H1 (cell line): ENCODE data around the gene ASCC3. TPM values are rescaled to one million over a fixed set of nuclear protein-coding genes. Genes with fewer than 3 reads are reported as not detected.

Source experiments
- CTCF ChIA-PET: fragments of 300-600 bp; sonication (Branson Sonifier 250); formaldehyde crosslinking; loops from one replicate; lab custom pipeline; 2021; ENCODE audit not compliant: partially characterized antibody; lab: Charles Lee
- POLR2A ChIA-PET: fragments of 300-600 bp; sonication (Branson Sonifier 250); formaldehyde crosslinking; loops from one replicate; lab custom pipeline; 2021; ENCODE audit warnings: inconsistent platforms; ENCODE audit not compliant: partially characterized antibody; lab: Charles Lee
- DNase-seq, 2 experiments: peaks; one replicate each; pipeline versions ENCODE4 v3.0.0 to v3.0.0-alpha.2; 2010 to 2022; ENCODE audit warnings: low spot score in 2 of 2, low read depth in 1 of 2, mixed read lengths in 1 of 2
- FAIRE-seq: peaks from 2 replicates; lab custom pipeline; 2011; peaks lifted over from hg19 to GRCh38; lab: Jason Lieb, UNC
- H2AFZ ChIP-seq: 2 replicates; pipeline ENCODE4 v1.8.1; 2012; ENCODE audit warnings: low read length, inconsistent platforms
- H2AK5ac ChIP-seq: 2 replicates; pipeline ENCODE4 v1.6.1; 2013; ENCODE audit warnings: low read depth, low read length
- H2BK120ac ChIP-seq: replicated peaks from 2 replicates; pipeline ENCODE3; 2013; ENCODE audit warnings: low read depth, low read length, inconsistent platforms
- H2BK12ac ChIP-seq: 2 replicates; pipeline ENCODE4 v1.6.1; 2013; ENCODE audit warnings: low read depth, low read length
- H2BK15ac ChIP-seq: 2 replicates; pipeline ENCODE4 v1.6.1; 2013; ENCODE audit warnings: low read length
- H2BK20ac ChIP-seq: 2 replicates; pipeline ENCODE4 v1.6.1; 2013; ENCODE audit warnings: low read length
- H2BK5ac ChIP-seq: 2 replicates; pipeline ENCODE4 v1.6.1; 2013; ENCODE audit warnings: low read depth, low read length
- H3K14ac ChIP-seq: 2 replicates; pipeline ENCODE4 v1.6.1; 2013; ENCODE audit warnings: inconsistent platforms; ENCODE audit not compliant: insufficient read length
- H3K18ac ChIP-seq: 2 replicates; pipeline ENCODE4 v1.6.1; 2013; ENCODE audit warnings: low read length; ENCODE audit errors: extremely low read depth
- H3K23ac ChIP-seq: 2 replicates; pipeline ENCODE4 v1.6.1; 2013; ENCODE audit warnings: inconsistent platforms; ENCODE audit not compliant: insufficient read length
- H3K23me2 ChIP-seq: 2 replicates; pipeline ENCODE4 v1.6.1; 2013; ENCODE audit warnings: low read depth, low read length
- H3K27ac ChIP-seq: 2 replicates; pipeline ENCODE4 v1.6.1; 2011; ENCODE audit warnings: low read depth, low read length, inconsistent platforms
- H3K27me3 ChIP-seq, 4 experiments: replicated peaks in 1 of 4; 1 replicate in 1 of 4; 2 replicates in 3 of 4; pipeline versions ENCODE4 v1.6.1 to v1.8.1; 2011 to 2013; ENCODE audit warnings: low read length in 3 of 4, mild to moderate bottlenecking in 3 of 4, inconsistent platforms in 2 of 4, mixed read lengths in 2 of 4, moderate library complexity in 1 of 4; ENCODE audit not compliant: control insufficient read depth in 3 of 4, insufficient read depth in 3 of 4; ENCODE audit errors: extremely low read depth in 1 of 4
- H3K36me3 ChIP-seq, 4 experiments: 2 replicates each; pipeline versions ENCODE4 v1.6.1 to v1.8.1; 2011 to 2013; ENCODE audit warnings: mild to moderate bottlenecking in 4 of 4, low read length in 3 of 4, moderate library complexity in 2 of 4, control low read depth in 1 of 4, inconsistent platforms in 1 of 4; ENCODE audit not compliant: insufficient read depth in 4 of 4, control insufficient read depth in 2 of 4
- H3K4ac ChIP-seq: replicated peaks from 2 replicates; pipeline ENCODE3; 2013; ENCODE audit warnings: low read length, low read depth, mixed read lengths, inconsistent platforms; ENCODE audit not compliant: insufficient read length
- H3K4me1 ChIP-seq, 4 experiments: replicated peaks in 1 of 4; 1 replicate in 1 of 4; 2 replicates in 3 of 4; pipeline versions ENCODE4 v1.6.1 to v1.8.1; 2011 to 2013; ENCODE audit warnings: low read length in 3 of 4, inconsistent platforms in 2 of 4, mixed read lengths in 1 of 4; ENCODE audit not compliant: insufficient read depth in 4 of 4, control insufficient read depth in 3 of 4
- H3K4me2 ChIP-seq, 2 experiments: 2 replicates each; pipeline versions ENCODE4 v1.6.1 to v1.8.1; 2011 to 2013; ENCODE audit warnings: low read depth in 2 of 2, low read length in 2 of 2, control low read depth in 1 of 2, inconsistent platforms in 1 of 2, mild to moderate bottlenecking in 1 of 2; ENCODE audit not compliant: insufficient read depth in 1 of 2
- H3K4me3 ChIP-seq, 4 experiments: fragments of 200-600, 300-600 bp in 1 of 4; sonication (generic), shearing (Covaris generic), sonication (Bioruptor Twin) in 1 of 4; 2 replicates each; pipeline versions ENCODE4 v1.5.1 to v1.8.1; 2011 to 2016; ENCODE audit warnings: low read length in 4 of 4, low read depth in 3 of 4, control low read depth in 2 of 4, inconsistent platforms in 2 of 4, mild to moderate bottlenecking in 2 of 4, mixed read lengths in 1 of 4, moderate library complexity in 1 of 4; ENCODE audit not compliant: insufficient read depth in 2 of 4; ENCODE audit errors: extremely low read depth in 1 of 4
- H3K56ac ChIP-seq: replicated peaks from 2 replicates; pipeline ENCODE3; 2013; ENCODE audit warnings: low read depth, mild to moderate bottlenecking, mixed read lengths, low read length, inconsistent platforms; ENCODE audit not compliant: insufficient read length
- H3K79me1 ChIP-seq: 2 replicates; pipeline ENCODE4 v1.6.1; 2013; ENCODE audit warnings: low read depth, low read length, control low read depth
- H3K79me2 ChIP-seq, 2 experiments: 2 replicates each; pipeline versions ENCODE4 v1.6.1 to v1.8.1; 2012 to 2013; ENCODE audit warnings: low read length in 2 of 2, mild to moderate bottlenecking in 2 of 2, inconsistent platforms in 1 of 2; ENCODE audit not compliant: insufficient read depth in 2 of 2, control insufficient read depth in 1 of 2
- H3K9ac ChIP-seq, 4 experiments: replicated peaks in 1 of 4; 1 replicate in 1 of 4; 2 replicates in 3 of 4; pipeline versions ENCODE4 v1.6.1 to v1.8.1; 2011 to 2013; ENCODE audit warnings: low read depth in 3 of 4, low read length in 3 of 4, control low read depth in 2 of 4, mild to moderate bottlenecking in 2 of 4, moderate library complexity in 2 of 4, inconsistent platforms in 1 of 4; ENCODE audit errors: extremely low read depth in 1 of 4
- H3K9me3 ChIP-seq, 2 experiments: 2 replicates each; pipeline versions ENCODE4 v1.6.1 to v1.8.1; 2012 to 2013; ENCODE audit warnings: mild to moderate bottlenecking in 2 of 2, moderate library complexity in 2 of 2, control low read depth in 1 of 2, inconsistent platforms in 1 of 2, low read depth in 1 of 2, low read length in 1 of 2, mixed read lengths in 1 of 2; ENCODE audit not compliant: insufficient read depth in 2 of 2
- H4K20me1 ChIP-seq, 2 experiments: replicated peaks in 1 of 2; 2 replicates each; pipeline versions ENCODE3 to v1.8.1; 2011 to 2013; ENCODE audit warnings: inconsistent platforms in 2 of 2, low read length in 2 of 2, mild to moderate bottlenecking in 1 of 2; ENCODE audit not compliant: insufficient read depth in 2 of 2, control insufficient read depth in 1 of 2
- H4K5ac ChIP-seq: 2 replicates; pipeline ENCODE4 v1.6.1; 2013; ENCODE audit warnings: low read length, low read depth, mixed read lengths, inconsistent platforms; ENCODE audit not compliant: insufficient read length
- H4K8ac ChIP-seq: 2 replicates; pipeline ENCODE4 v1.8.0; 2013; ENCODE audit warnings: mild to moderate bottlenecking, moderate library complexity, low read length, inconsistent platforms; ENCODE audit not compliant: insufficient read depth; ENCODE audit errors: extremely low read depth
- H4K91ac ChIP-seq: replicated peaks from 2 replicates; pipeline ENCODE3; 2013; ENCODE audit warnings: low read length, mixed read lengths, inconsistent platforms; ENCODE audit not compliant: insufficient read length
- CTCF ChIP-seq, 3 experiments: IDR thresholded peaks; 1 replicate in 2 of 3; 2 replicates in 1 of 3; pipeline versions ENCODE4 v1.5.1 to v1.6.1; 2011; ENCODE audit warnings: low read length in 3 of 3, mild to moderate bottlenecking in 3 of 3, inconsistent platforms in 2 of 3, low read depth in 1 of 3, moderate library complexity in 1 of 3; ENCODE audit not compliant: insufficient read depth in 1 of 3; ENCODE audit errors: control extremely low read depth in 1 of 3
- JUN ChIP-seq: IDR thresholded peaks from 2 replicates; pipeline ENCODE4 v1.6.1; 2011; ENCODE audit warnings: low read depth, mild to moderate bottlenecking, improper control_type of control experiment, low read length
- MAX ChIP-seq: IDR thresholded peaks from 2 replicates; pipeline ENCODE4 v1.6.1; 2012; ENCODE audit warnings: inconsistent platforms
- NRF1 ChIP-seq: IDR thresholded peaks from 2 replicates; pipeline ENCODE4 v1.6.1; 2011; ENCODE audit warnings: mild to moderate bottlenecking, low read depth, low read length, improper control_type of control experiment
- PHF8 ChIP-seq: fragments of 200-600 bp; sonication (generic); conservative IDR thresholded peaks from 2 replicates; pipeline ENCODE4 v1.7.1; 2012; ENCODE audit warnings: low read depth, mild to moderate bottlenecking, inconsistent platforms, low read length, moderate library complexity
- POU5F1 ChIP-seq: IDR thresholded peaks from 2 replicates; pipeline ENCODE4 v1.6.1; 2011; ENCODE audit warnings: low read depth, mild to moderate bottlenecking, low read length, moderate library complexity
- SIN3A ChIP-seq, 2 experiments: IDR thresholded peaks in 1 of 2; conservative IDR thresholded peaks in 1 of 2; 2 replicates each; pipeline ENCODE4 v1.6.1; 2011 to 2012; ENCODE audit warnings: low read length in 2 of 2, improper control_type of control experiment in 1 of 2, low read depth in 1 of 2, mild to moderate bottlenecking in 1 of 2
- SIX5 ChIP-seq: IDR thresholded peaks from 2 replicates; pipeline ENCODE4 v1.6.1; 2011; ENCODE audit warnings: mild to moderate bottlenecking, low read depth, low read length
- SP2 ChIP-seq: IDR thresholded peaks from 2 replicates; pipeline ENCODE4 v1.6.1; 2012; ENCODE audit warnings: mild to moderate bottlenecking, low read length, inconsistent platforms
- USF2 ChIP-seq: IDR thresholded peaks from 2 replicates; pipeline ENCODE4 v1.6.1; 2011; ENCODE audit warnings: low read length, improper control_type of control experiment
- whole genome bisulfite sequencing, 2 experiments: shearing (Covaris generic) in 1 of 2; methylation state at CpG; one replicate each; pipeline versions ENCODE4 v1.1.6 to v1.1.7; 2013 to 2015; ENCODE audit warnings: low lambda C conversion rate in 2 of 2, mixed read lengths in 2 of 2, inconsistent platforms in 1 of 2, low coverage in 1 of 2, missing lambda C conversion rate in 1 of 2; ENCODE audit not compliant: insufficient replicate concordance in 2 of 2, insufficient coverage in 1 of 2, insufficient read length in 1 of 2; ENCODE audit errors: extremely low coverage in 1 of 2, missing lambda C conversion rate in 1 of 2; 5-methylcytosine and 5-hydroxymethylcytosine counted together
- polyA plus RNA-seq, 7 experiments: library from polyadenylated mRNA; depleted of rRNA in 3 of 7; stranded (reverse) in 5 of 7; unstranded in 2 of 7; fragments of >200 nt in 5 of 7; fragments of 200-250 nt in 2 of 7; gene quantifications; 1 replicate in 5 of 7; 2 replicates in 1 of 7; 4 replicates in 1 of 7; pipeline versions ENCODE4 v1.2.1 to v1.2.3, GENCODE V29; 2011 to 2013; ENCODE audit warnings: missing spikeins in 2 of 7, mixed read lengths in 2 of 7
- total RNA-seq: library from RNA; stranded (reverse); fragmentation: NEBNext Ultra II Directional; extraction: Animal tissue kit (Norgen Biotek cat#: 25700); gene quantifications from 2 replicates; pipeline ENCODE4 v1.2.1, GENCODE V29; 2021

ASCC3 gene
- total and polyA plus RNA-seq, 2 of the 8 experiments (the other 6 are each of a cell fraction or from before 2014, with no cell fraction given) = 37.5 to 77.8 TPM

- no peak for DNase-seq
- no peak for FAIRE-seq
- no peak for TF ChIP-seq MAX
- no peak for TF ChIP-seq USF2
- TF ChIP-seq SIN3A (conservative IDR thresholded peaks at IDR 0.05 in 1 of 2, IDR thresholded peaks at IDR 0.05 in 1 of 2; ENCODE audit: low read depth in 1 of 2, low read length in 2 of 2) = no peak
- no peak for TF ChIP-seq NRF1
- TF ChIP-seq JUN = no peak
- no peak for TF ChIP-seq SP2
- TF ChIP-seq POU5F1 = no peak
- TF ChIP-seq PHF8 = no peak
- no peak for TF ChIP-seq SIX5
- no peak for TF ChIP-seq CTCF (IDR thresholded peaks at IDR 0.05; ENCODE audit: control extremely low read depth in 1 of 3, insufficient read depth in 1 of 3, low read depth in 1 of 3, low read length in 3 of 3)
Observed at GRCh38 chr6:100472674-100473073, 408.5 kb downstream of the ASCC3 start.

More at GRCh38 chr6:100472674-100473073, 408.5 kb downstream of the ASCC3 start:
- Histone ChIP-seq H3K23ac (no peak overlapping the region), H2BK120ac (no peak overlapping the region), H3K79me2 (no peaks in the 10 kb centered on the region), H3K14ac (no peak overlapping the region), H3K27me3 (peaks cover 25 to 44% (median 33%) of the 10 kb centered on the region in 4 experiments), H3K36me3 (no peaks in the 10 kb centered on the region; a peak in 1 of 8 replicates), H2AFZ (no peak overlapping the region), H3K56ac (no peak overlapping the region), H3K18ac (no peak overlapping the region), H3K9ac (no peak overlapping the region), H3K27ac (no peak overlapping the region), H4K5ac (no peak overlapping the region), H3K9me3 (no peaks in the 10 kb centered on the region), H3K4ac (no peak overlapping the region), H2BK15ac (no peak overlapping the region), H3K79me1 (no peaks in the 10 kb centered on the region), H2BK12ac (no peak overlapping the region), H3K23me2 (no peaks in the 10 kb centered on the region; the same call in 1 of the 2 replicates), H2BK5ac (no peak overlapping the region), H4K91ac (no peak overlapping the region), H3K4me3 (no peak overlapping the region), H3K4me2 (no peak overlapping the region), H4K20me1 (peaks cover 2 to 15% of the 10 kb centered on the region in 2 experiments), H2AK5ac (no peak overlapping the region), H4K8ac (no peak overlapping the region), H3K4me1 (peaks cover 0 to 6% (median 4%) of the 10 kb centered on the region in 4 experiments; a peak in 5 of 7 replicates), H2BK20ac (no peak overlapping the region)
- CTCF ChIA-PET = interaction anchor here (0.9 to 7.5 kb wide), 5 partner anchors 20 to 366 kb away, joined by 3 to 45 read pairs (median 5); no protein-coding TSS in a partner anchor
- 58% methylated on average over 3 of the region's 3 CpGs; no CpG with 5 or more reads in 1 of the 2 experiments for WGBS, 2 experiments
- POLR2A ChIA-PET = no interaction called here
